COLO829 (cell line): ENCODE results near the gene TMEM69.
"Not testable (repeated sequence)": the region's sequence is repeated elsewhere in the genome, so short reads cannot be mapped to it uniquely, and the experiment has no call there.

Experiments
- DNase-seq: peaks from one replicate; pipeline ENCODE4 v3.0.0; 2012; ENCODE audit warnings: low spot score

Gene TMEM69

GRCh38 chr1:45739641-45740156 lies 51.7 kb downstream of the TMEM69 start:
- DNase-seq, result not testable (repeated sequence)
